RWPE1 (cell line): ENCODE measurements around the gene EIF4ENIF1.
"Not testable (repeated sequence)": the region's sequence is repeated elsewhere in the genome, so short reads cannot be mapped to it uniquely, and the experiment has no call there.

ENCODE experiments used
- CTCF ChIA-PET: fragments of 350-600 bp; sonication (Branson Sonifier 250); formaldehyde crosslinking; extraction: SDS; loops from one replicate; lab custom pipeline; 2021; lab: Yijun Ruan, JAX
- POLR2A ChIA-PET: fragments of 400-600 bp; formaldehyde crosslinking; extraction: SDS; loops from one replicate; lab custom pipeline; 2020; ENCODE audit warnings: antibody characterized with exemption; ENCODE audit not compliant: low non-redundant PET; lab: Yijun Ruan, JAX
- DNase-seq: peaks from one replicate; pipeline ENCODE4 v3.0.0; 2012; ENCODE audit warnings: low spot score
- H3K27ac ChIP-seq: fragments of 450-650 bp; 2 replicates; pipeline ENCODE4 v1.5.1; 2017
- TF ChIP-seq, protein P1 (sequence below): fragments of 450-650 bp; conservative IDR thresholded peaks from 2 replicates; pipeline ENCODE4 v1.5.1; 2017; ENCODE audit warnings: low read depth, mild to moderate bottlenecking

Gene EIF4ENIF1

DNA sequence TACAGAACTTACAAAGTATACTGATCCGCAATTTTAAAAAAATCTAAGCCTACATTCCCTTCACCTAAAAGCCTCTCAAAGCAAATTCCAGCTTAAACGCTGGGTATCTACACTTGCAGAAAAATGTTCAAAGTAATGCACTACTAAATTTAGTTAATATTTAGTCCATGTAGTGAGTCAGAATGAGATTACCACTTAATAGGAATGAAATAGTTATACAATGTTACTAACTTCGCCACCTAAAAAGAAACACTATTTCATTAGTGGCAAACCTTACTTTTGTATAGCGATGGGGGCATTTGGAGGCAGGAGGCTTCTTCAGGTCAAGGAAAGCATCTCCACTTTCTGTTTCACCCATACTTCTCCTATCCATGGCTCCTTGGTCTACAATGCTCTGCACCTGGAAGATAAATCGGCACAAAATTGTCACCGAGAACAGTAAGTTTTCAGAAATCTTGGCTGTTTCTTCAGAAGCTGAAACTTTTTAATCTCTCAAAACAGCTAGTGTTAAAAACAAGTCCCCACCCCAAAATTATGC is 1.2 kb downstream of the EIF4ENIF1 start:
- TF ChIP-seq, protein P1, sequence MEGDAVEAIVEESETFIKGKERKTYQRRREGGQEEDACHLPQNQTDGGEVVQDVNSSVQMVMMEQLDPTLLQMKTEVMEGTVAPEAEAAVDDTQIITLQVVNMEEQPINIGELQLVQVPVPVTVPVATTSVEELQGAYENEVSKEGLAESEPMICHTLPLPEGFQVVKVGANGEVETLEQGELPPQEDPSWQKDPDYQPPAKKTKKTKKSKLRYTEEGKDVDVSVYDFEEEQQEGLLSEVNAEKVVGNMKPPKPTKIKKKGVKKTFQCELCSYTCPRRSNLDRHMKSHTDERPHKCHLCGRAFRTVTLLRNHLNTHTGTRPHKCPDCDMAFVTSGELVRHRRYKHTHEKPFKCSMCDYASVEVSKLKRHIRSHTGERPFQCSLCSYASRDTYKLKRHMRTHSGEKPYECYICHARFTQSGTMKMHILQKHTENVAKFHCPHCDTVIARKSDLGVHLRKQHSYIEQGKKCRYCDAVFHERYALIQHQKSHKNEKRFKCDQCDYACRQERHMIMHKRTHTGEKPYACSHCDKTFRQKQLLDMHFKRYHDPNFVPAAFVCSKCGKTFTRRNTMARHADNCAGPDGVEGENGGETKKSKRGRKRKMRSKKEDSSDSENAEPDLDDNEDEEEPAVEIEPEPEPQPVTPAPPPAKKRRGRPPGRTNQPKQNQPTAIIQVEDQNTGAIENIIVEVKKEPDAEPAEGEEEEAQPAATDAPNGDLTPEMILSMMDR = no peak
- ChIA-PET POLR2A (no interaction called here), CTCF (no interaction called here)
- H3K27ac ChIP-seq = no peak overlapping the region
- DNase-seq = no peak

DNA sequence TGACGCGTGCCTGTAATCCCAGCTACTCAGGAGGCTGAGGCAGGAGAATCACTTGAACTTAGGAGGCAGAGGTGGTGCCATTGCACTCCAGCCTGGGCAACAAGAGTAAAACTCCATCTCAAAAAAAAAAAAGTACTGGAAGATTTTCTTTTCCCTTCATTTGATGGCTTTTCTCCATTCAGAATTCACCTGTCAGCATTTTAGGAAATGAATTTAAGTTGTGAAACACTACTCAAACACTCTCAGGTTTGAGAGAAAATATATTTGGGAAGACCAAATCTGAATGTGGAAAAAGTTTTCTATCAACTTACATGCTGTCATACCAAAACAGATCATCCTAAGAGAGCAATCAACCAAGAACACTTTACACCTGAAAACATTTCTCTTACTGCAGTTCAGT is 2.7 kb downstream of the EIF4ENIF1 start:
- no peak for DNase-seq
- CTCF ChIA-PET = no interaction called here
- POLR2A ChIA-PET = no interaction called here
- TF ChIP-seq, protein P1 = no peak
- no peak overlapping the region for H3K27ac ChIP-seq

DNA sequence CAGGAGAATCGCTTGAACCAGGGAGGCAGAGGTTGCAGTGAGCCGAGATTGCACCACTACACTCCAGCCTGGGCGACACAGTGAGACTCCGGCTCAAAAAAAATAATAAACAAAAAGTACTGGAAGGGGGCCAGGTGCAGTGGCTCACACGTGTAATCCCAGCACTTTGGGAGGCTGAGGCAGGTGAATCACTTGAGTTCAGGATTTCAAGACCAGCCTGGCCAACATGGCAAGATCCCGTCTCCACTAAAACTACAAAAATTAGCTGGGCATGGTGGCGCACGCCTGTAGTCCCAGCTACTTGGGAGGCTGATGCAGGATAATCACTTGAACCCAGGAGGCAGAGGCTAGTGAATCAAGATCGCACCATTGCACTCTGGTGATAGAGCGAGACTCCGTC is 3.3 kb downstream of the EIF4ENIF1 start:
- CTCF ChIA-PET, H3K27ac ChIP-seq, DNase-seq, POLR2A ChIA-PET: not testable (repeated sequence)

DNA sequence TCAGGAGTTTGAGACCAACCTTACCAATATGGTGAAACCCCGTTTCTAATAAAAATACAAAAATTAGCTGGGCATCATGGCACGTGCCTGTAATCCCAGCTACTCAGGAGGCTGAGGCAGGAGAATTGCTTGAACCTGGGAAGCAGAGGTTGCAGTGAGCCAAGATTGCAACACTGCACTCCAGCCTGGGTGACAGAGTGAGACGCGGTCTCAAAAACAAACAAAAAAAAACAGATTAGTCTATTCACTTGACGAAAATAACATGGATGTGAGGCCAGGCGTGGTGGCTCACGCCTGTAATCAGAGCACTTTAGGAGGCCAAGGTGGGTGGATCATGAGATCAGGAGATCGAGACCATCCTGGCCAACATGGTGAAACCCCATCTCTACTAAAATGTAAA is 7.2 kb downstream of the EIF4ENIF1 start:
- H3K27ac ChIP-seq, CTCF ChIA-PET, DNase-seq, POLR2A ChIA-PET: not testable (repeated sequence)

DNA sequence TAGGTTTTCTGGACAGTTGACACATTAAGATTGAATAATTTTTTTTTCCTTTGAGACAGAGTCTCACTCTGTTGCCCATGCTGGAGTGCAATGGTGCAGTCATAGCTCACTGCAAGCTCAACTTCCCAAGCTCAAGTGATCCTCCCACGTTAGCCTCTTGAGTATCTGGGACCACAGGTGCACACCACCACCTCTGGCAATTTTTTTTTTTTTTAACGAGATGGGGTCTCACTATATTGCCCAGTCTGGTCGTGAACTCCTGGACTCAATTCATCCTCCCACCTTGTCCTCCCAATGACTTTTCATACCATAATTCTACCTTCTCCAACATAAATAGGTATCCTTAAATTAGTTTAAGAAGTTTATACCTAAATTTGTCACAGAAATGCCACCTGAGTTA is 8.5 kb downstream of the EIF4ENIF1 start:
- no peak overlapping the region for H3K27ac ChIP-seq
- TF ChIP-seq, protein P1 = no peak
- ChIA-PET CTCF (no interaction called here), POLR2A (no interaction called here)
- DNase-seq = no peak

DNA sequence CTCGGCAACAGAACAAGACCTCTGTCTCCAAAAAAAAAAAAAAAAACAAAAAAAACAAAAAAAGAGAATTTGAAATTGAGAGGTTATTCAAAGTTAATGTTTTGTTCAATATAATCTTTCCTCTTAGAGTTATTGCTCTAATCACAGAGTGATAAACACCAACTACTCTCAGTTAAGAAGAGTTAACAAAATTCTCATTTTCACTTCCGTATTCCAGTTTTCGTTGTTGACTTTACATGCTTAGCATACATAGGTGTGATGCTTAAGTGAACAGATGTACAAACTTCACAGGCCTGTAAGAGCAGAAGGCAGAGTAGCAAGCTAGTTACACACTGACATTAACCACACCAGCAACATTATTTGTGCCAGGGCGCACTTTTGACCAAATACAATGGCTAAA is 12.3 kb downstream of the EIF4ENIF1 start:
- POLR2A ChIA-PET = no interaction called here
- CTCF ChIA-PET = no interaction called here
- TF ChIP-seq, protein P1 = no peak
- DNase-seq = no peak
- H3K27ac ChIP-seq = no peak overlapping the region

DNA sequence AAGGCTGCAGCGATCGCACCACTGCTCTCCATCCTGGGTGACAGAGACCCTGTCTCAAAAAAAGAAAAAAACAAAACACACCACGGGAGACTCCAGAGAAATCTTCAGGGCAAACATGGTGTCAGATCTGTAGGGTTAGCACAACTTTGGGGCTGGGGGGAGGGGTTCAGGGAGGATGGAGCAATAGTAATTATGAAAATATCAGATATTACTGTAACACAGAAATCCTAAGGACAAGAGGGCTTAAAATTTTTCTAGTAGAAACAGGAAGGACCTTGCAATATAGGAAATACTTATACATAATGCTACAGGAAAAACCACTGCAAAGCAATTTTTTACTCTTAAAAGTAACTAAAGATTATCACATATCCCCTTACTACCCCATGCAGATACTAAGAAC is 13.8 kb downstream of the EIF4ENIF1 start:
- POLR2A ChIA-PET = no interaction called here
- DNase-seq = no peak
- CTCF ChIA-PET = no interaction called here
- TF ChIP-seq, protein P1 = no peak
- no peak overlapping the region for H3K27ac ChIP-seq

DNA sequence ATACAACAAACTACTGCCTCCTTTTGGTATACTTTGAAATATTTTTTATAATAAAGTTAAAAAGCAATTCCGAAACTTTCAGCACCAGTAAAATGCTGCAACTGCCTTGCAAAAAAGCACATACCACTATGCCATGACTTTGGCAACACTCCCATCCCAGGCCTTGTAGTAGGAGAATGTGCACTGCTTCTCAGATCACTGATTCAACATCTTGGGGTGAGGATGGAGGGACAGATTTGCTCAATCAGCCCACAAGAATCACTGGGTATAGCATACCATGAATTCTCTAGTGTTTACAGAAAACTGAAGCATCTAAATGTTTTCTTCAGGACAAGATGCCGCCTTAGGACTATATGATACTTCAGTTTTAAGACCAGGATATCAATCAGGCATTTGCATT is 14.9 kb downstream of the EIF4ENIF1 start:
- TF ChIP-seq, protein P1 = no peak
- CTCF ChIA-PET = no interaction called here
- H3K27ac ChIP-seq = no peak overlapping the region
- no peak for DNase-seq
- POLR2A ChIA-PET = no interaction called here
